ENCODE data around the gene PCNT. TPM values are rescaled to one million over a fixed set of nuclear protein-coding genes. Genes with fewer than 3 reads are reported as not detected.

PCNT gene
- polyA plus RNA-seq, 1 experiment, result 8.5 TPM

GRCh38 chr21:46482846-46483231, 158.9 kb downstream of the PCNT start:
- no peak overlapping the region for H3K27ac ChIP-seq (ENCODE audit: low read depth, low read length)
- ChIA-PET CTCF (interaction anchor here (0.6 kb wide), 1 partner anchor 64 kb away, joined by 3 read pairs; no protein-coding TSS in a partner anchor), POLR2A (no interaction called here)
- H3K4me3 ChIP-seq (ENCODE audit: low read depth, low read length), result no peak overlapping the region
- no peak for TF ChIP-seq CTCF (IDR thresholded peaks at IDR 0.05; ENCODE audit: low read depth, low read length)
- H3K27me3 ChIP-seq (ENCODE audit: control insufficient read depth, insufficient read depth, low read length), result no peaks in the 10 kb centered on the region
- DNase-seq (ENCODE audit: low read depth, low spot score), result no peak
- H3K9me3 ChIP-seq (ENCODE audit: control insufficient read depth, insufficient read depth, low read length), result no peaks in the 10 kb centered on the region

GRCh38 chr21:46483300-46484295, 159.6 kb downstream of the PCNT start:
- Histone ChIP-seq H3K27ac (ENCODE audit: low read depth, low read length) (no peak overlapping the region), H3K9me3 (ENCODE audit: control insufficient read depth, insufficient read depth, low read length) (no peaks in the 10 kb centered on the region), H3K27me3 (ENCODE audit: control insufficient read depth, insufficient read depth, low read length) (no peaks in the 10 kb centered on the region), H3K4me3 (ENCODE audit: low read depth, low read length) (no peak overlapping the region)
- ChIA-PET POLR2A (no interaction called here), CTCF (no interaction called here)
- TF ChIP-seq CTCF (IDR thresholded peaks at IDR 0.05; ENCODE audit: low read depth, low read length), result no peak
- DNase-seq (ENCODE audit: low read depth, low spot score), result no peak

- CTCF ChIA-PET, result no interaction called here
- Histone ChIP-seq H3K4me3 (ENCODE audit: low read depth, low read length) (no peak overlapping the region), H3K27ac (ENCODE audit: low read depth, low read length) (no peak overlapping the region), H3K27me3 (ENCODE audit: control insufficient read depth, insufficient read depth, low read length) (no peaks in the 10 kb centered on the region), H3K9me3 (ENCODE audit: control insufficient read depth, insufficient read depth, low read length) (no peaks in the 10 kb centered on the region)
- DNase-seq (ENCODE audit: low read depth, low spot score), result peak; percentile 13
- no peak for TF ChIP-seq CTCF (IDR thresholded peaks at IDR 0.05; ENCODE audit: low read depth, low read length)
- POLR2A ChIA-PET, result interaction anchor here (0.8 kb wide), 1 partner anchor 25 kb away, joined by 4 read pairs; no protein-coding TSS in a partner anchor
Measured at GRCh38 chr21:46486481-46487126, 162.6 kb downstream of the PCNT start.

- Histone ChIP-seq H3K4me3 (ENCODE audit: low read depth, low read length) (no peak overlapping the region), H3K27ac (ENCODE audit: low read depth, low read length) (no peak overlapping the region), H3K27me3 (ENCODE audit: control insufficient read depth, insufficient read depth, low read length) (no peaks in the 10 kb centered on the region), H3K9me3 (ENCODE audit: control insufficient read depth, insufficient read depth, low read length) (peaks cover 4% of the 10 kb centered on the region; the same call in 1 of the 2 replicates)
- no peak for TF ChIP-seq CTCF (IDR thresholded peaks at IDR 0.05; ENCODE audit: low read depth, low read length)
- POLR2A ChIA-PET, result no interaction called here
- CTCF ChIA-PET, result no interaction called here
- no peak for DNase-seq (ENCODE audit: low read depth, low spot score)
Measured at GRCh38 chr21:46489162-46489663, 165.3 kb downstream of the PCNT start.
